Epithelial cell of esophagus (primary cell): ENCODE data around the gene MCTP1.
"Not testable (repeated sequence)": the region's sequence is repeated elsewhere in the genome, so short reads cannot be mapped to it uniquely, and the experiment has no call there.

Experiments
- DNase-seq: peaks from one replicate; pipeline ENCODE4 v3.0.0; 2010; ENCODE audit warnings: low read depth
- H3K4me3 ChIP-seq: 2 replicates; pipeline ENCODE4 v1.5.1; 2011; ENCODE audit warnings: mild to moderate bottlenecking, low read length, control low read depth
- TF ChIP-seq, protein P1 (sequence below): IDR thresholded peaks from 2 replicates; pipeline ENCODE4 v1.5.1; 2011; ENCODE audit warnings: low read depth, mild to moderate bottlenecking, low read length, control low read depth, inconsistent platforms; ENCODE audit not compliant: insufficient read depth; ENCODE audit errors: missing control alignments

Gene MCTP1

DNA sequence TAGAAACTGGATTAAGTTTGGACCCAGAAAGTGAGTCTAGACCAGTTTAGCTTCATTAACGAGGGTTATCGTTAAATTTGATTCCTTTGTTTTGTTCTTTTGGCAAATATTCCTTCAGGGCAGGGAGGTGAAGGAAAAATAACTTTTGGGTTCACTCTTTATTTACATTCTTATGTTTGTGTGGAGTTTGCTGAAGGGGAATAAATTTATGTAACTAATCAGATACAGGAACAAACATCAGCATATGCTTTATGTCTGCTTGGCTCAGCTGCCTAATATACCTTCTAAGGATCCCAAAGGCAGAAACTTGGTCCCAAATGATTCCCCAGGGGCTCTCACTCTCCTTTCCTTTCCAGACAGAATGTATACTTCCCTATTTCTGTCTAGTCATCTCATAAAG lies 132.4 kb downstream of the MCTP1 start:
- H3K4me3 ChIP-seq: no peak overlapping the region
- DNase-seq: no peak
- TF ChIP-seq, protein P1, sequence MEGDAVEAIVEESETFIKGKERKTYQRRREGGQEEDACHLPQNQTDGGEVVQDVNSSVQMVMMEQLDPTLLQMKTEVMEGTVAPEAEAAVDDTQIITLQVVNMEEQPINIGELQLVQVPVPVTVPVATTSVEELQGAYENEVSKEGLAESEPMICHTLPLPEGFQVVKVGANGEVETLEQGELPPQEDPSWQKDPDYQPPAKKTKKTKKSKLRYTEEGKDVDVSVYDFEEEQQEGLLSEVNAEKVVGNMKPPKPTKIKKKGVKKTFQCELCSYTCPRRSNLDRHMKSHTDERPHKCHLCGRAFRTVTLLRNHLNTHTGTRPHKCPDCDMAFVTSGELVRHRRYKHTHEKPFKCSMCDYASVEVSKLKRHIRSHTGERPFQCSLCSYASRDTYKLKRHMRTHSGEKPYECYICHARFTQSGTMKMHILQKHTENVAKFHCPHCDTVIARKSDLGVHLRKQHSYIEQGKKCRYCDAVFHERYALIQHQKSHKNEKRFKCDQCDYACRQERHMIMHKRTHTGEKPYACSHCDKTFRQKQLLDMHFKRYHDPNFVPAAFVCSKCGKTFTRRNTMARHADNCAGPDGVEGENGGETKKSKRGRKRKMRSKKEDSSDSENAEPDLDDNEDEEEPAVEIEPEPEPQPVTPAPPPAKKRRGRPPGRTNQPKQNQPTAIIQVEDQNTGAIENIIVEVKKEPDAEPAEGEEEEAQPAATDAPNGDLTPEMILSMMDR: no peak

DNA sequence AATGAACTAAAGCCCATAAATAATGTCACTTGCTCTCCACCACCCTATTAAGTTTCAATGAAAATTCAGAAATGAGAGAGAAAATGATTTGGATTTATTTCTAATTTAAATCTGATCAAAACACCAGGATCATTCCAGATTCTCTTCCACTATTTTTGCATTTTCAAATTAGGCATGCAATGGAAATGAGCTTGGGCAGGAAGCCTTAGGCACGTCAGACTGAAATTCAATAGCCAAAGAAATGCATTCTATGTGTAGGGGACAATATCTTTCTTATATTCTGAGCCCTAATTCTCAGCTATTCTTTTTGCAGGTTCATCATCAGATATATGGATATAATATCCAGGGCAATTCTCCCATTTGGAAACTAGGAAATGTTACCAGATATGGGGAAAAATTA lies 132.8 kb downstream of the MCTP1 start:
- no peak overlapping the region for H3K4me3 ChIP-seq
- DNase-seq: no peak
- TF ChIP-seq, protein P1: no peak

DNA sequence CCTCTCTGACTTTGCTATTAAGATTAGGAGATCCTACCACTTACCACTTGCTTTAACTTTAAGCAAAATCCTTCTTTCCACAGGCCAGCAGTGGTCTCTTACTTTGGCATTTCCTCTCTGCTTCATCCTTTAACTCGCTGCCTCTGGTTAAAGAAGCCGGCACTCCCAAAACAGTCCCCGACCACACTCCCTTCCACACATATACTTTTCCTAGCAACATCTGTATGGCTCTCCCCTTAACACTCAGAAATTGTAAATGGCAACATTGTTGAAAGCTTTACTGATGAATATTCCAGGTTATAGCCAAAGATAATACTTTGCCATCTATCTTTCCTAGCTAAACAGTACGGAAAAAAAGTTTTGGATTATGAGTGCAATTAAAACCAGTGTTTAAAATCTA lies 133.2 kb downstream of the MCTP1 start:
- no peak for DNase-seq
- H3K4me3 ChIP-seq: no peak overlapping the region
- TF ChIP-seq, protein P1: no peak

DNA sequence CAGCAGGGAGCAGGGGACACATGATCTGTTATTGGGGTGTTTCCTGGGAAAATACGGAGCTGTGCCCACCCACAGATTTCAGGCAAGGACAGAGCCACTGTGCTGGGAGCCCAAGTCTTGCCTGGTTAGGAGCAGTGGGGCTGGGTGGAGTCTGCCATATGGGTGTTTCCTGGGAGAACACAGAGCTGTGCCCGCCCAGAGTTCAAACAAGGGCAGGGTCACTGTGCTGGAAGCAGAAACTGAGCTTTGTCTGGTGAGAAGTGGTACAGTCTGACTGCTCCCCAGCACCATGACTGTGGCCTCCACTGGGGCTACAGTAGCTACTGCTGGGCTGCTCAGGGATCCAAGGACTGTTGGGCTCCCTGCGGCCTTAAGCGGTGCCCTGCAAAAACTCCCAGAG lies 135.5 kb downstream of the MCTP1 start:
- no peak overlapping the region for H3K4me3 ChIP-seq
- no peak for DNase-seq
- TF ChIP-seq, protein P1: no peak

DNA sequence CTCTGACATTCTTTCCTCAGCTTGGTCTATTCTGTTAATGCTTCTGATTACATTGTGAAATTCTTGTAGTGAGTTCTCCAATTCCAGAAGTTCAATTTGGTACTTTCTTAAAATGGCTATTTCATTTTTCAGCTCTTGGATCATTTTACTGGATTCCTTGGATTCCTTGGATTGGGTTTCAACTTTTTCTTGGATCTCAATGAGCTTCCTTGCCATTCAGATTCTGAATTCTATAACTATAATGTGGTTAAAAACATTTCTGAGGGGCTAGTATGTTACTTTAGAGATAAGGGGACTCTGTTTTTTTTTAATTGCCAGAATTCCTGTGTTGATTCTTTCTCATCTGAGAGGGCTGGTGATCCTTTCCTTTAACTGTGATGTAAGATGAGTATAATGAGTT lies 136.4 kb downstream of the MCTP1 start:
- no peak for DNase-seq
- TF ChIP-seq, protein P1: no peak
- H3K4me3 ChIP-seq: no peak overlapping the region

DNA sequence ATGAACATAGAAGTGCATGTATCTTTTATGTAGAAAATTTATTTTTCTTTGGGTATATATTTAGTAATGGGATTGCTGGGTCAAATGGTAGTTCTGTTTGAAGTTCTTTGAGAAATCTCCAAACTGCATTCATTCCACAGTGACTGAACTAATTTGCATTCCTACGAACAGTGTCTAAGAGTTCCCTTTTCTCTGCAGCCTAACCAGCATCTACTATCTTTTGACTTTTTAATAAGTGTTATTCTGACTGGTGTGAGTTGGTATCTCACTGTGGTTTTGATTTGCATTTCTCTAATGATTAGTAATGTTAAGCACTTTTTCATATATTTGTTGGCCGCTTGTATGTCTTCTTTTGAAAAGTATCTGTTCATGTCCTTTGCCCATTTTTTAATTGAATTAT lies 141.0 kb downstream of the MCTP1 start:
- not testable (repeated sequence) for H3K4me3 ChIP-seq, DNase-seq

DNA sequence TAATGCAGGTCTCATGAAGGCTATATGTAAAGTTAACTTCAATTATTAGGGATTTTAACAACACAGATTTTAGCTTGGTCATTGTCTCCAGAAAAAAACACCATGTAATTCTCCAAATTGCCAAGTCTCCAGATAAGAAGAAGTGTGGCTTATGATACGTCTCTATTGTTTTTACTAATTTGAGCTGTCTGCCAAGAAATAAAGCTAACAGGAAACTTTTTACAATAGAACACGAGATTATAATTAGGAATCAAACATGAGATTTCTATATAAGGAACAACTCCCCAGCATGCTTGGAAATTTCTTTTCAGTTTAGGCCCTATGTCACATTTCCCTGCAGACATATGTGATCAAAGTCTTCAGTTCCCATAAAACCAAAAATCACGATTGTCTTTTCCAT lies 142.7 kb downstream of the MCTP1 start:
- H3K4me3 ChIP-seq: no peak overlapping the region
- TF ChIP-seq, protein P1: no peak
- DNase-seq: no peak

DNA sequence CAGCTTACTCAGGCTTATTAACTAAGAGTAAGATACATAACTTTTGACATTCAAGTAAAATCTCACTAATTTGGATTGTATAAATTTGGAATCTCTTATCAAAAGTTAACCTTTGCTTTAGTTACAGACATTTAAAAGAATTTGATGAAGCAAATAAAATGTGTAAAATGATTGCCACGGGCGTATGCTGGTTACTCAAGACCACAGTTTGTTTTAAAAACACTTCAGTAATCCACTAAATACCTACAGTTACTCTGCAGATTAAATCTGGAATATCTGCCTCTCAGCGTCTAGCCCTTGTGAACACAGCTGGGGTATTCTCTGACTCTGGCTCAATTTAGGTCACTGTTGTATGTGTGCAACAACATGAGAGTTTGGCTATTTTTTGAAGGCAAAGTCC lies 143.8 kb downstream of the MCTP1 start:
- DNase-seq: no peak
- TF ChIP-seq, protein P1: no peak
- H3K4me3 ChIP-seq: no peak overlapping the region
